Islet of Langerhans (tissue), 1 donor: ENCODE data around the gene C1orf216.
"Not testable (repeated sequence)": the region's sequence is repeated elsewhere in the genome, so short reads cannot be mapped to it uniquely, and the experiment has no call there.

ENCODE experiments used
- FAIRE-seq: peaks from one replicate; lab custom pipeline; 2011; peaks lifted over from hg19 to GRCh38; lab: Jason Lieb, UNC

Gene C1orf216

DNA sequence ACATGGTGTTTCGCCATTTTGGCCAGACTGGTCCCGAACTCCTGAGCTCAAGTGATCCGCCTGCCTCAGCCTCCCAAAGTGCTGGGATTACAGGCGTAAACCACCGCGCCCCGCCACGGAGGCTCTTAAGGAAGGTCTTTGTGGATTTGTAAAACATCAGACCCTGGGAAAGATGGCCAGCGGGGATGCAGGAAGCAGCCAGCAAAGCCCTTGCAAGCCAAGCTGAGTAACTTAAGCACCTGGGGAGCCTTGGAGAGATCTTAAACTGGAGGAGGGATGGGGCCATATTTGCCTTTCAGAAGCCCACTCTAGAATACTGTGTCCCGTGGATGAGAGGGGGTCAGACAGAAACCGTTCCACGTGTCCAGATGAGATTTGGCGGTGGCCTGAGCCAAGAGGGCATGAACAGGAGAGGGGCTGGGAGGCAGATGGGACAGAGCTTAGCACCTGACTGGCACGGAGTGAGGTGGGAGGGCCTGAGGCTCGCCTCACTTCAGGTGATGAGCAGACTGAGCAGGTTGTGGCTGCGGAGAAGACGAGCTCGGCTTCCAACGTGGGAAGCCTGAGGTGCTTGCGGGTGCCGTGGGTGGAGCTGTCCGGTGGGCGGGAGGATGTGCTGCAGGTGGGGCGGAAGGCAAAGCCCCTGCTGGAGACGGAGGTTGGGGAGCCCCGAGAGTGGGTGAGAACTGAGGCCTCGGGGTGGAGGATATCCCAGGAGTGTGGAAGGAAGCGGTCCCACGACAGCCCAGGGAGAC is 11.7 kb downstream of the C1orf216 start:
- FAIRE-seq: no peak

DNA sequence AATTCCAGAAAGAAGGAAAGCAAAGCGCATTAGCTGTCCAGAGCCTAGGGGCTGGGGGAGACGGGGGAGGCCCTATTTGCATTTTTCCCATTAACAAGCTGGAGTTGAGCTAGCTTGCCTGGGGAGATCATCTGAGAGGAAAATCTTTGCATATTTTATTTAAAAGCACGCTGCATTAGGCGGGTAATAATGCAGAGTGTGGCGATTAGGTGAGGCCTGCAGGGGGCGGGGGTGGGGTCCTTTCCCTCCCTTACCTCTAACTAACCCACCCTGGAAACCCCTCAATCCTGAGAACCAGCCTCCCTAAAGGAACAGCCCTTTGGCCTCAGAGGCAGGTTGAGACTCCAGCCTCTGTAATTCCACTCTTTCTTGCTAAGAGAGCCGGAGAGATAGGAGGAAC is 16.2 kb downstream of the C1orf216 start:
- FAIRE-seq: no peak

DNA sequence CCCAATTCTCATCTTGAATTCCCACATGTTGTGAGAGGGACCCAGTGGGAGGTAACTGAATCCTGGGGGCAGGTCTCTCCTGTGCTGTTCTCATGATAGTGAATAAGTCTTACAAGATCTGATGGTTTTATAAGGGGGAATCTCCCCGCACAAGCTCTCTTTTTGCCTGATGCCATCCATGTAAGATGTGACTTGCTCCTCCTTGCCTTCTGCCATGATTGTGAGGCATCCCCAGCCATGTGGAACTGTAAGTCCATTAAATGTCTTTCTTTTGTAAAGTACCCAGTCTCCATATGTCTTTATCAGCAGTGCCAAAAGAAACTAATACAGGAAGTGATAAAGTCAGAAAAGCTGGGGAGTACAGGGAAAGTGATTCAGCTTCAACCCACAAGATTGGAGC is 19.5 kb downstream of the C1orf216 start:
- FAIRE-seq: not testable (repeated sequence)

DNA sequence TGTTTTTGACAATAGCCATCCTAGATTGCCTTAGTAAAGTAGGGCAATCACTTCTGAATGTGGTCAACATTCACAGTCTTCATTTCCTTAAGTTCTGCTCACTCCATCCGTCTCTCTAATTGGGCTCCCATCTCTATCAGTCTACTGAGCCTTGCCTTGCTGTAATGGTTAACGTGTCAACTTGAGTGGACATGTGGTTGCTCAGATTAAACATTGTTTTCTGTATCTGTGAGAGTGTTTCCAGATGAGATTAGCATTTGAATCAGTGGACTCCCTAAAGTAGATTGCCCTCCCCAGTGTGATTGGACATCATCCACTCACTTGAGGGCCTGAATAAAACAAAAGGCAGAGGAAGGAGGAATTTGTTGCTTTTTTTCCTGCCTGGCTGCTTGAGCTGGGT is 26.4 kb downstream of the C1orf216 start:
- FAIRE-seq: no peak

DNA sequence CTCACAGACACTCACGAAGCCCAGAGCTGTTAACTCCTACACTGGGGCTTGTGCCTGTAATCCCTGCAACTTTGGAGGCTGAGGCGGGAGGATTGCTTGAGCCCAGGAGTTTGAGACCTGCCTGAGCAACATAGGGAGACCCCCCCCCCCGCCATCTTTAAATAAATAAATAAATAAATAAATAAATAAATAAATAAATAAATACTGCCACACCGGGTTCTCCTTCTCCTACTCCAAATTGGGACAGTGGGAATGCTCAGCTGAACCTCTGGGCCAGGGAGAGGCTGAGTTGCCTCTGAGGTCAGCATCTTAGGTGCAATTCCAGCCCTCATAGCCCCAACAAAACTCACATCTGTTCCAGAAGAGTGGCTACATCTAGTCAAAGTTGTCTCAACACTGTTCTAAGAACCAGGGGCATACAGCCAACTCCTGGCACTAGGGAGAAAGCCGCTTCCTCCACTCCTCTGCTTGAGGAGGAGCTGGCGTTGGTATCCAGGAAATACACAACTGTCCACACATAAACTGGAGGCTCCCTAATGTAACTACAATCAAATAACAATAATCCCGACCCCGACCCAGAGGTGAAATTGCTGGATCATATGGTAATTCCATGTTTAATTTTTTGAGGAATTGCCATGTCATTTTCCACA is 27.0 kb downstream of the C1orf216 start:
- FAIRE-seq: no peak

DNA sequence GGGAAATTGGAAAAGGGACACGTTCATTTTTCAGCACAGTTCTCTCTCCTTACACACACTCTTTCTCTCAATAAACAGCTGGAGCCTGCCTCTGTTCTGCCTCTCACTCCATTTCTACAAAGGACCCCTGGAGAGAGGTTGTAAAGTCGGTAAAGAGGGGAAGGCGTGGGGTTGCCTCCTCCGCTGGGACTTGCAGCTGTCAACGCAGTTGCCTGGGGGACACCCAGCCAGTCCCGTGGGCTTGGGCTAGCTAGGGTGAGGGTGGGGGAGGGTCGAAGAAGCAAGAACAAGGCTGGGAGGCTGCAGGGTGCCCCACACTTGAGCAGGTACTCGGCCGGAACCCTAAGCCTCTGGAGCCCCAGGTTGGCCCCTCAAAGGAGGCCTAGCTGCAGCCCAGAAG is 27.6 kb downstream of the C1orf216 start:
- FAIRE-seq: no peak

DNA sequence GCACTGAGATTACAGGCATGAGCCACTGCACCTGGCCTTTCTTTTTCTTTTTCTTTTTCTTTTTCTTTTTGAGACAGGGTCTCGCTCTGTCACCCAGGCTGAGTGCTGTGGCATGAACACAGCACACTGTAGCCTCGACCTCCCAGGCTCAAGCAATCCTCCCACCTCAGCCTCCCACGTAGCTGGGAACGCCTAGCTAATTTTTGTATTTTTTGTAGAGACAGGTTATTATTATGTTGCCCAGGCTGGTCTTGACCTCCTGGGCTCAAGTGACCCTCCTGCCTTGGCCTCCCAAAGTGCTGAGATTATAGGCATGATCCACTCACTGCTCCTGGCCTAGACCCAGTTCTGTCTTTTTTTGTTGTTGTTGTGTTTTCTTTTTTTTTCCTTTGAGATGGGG is 28.6 kb downstream of the C1orf216 start:
- not testable (repeated sequence) for FAIRE-seq

DNA sequence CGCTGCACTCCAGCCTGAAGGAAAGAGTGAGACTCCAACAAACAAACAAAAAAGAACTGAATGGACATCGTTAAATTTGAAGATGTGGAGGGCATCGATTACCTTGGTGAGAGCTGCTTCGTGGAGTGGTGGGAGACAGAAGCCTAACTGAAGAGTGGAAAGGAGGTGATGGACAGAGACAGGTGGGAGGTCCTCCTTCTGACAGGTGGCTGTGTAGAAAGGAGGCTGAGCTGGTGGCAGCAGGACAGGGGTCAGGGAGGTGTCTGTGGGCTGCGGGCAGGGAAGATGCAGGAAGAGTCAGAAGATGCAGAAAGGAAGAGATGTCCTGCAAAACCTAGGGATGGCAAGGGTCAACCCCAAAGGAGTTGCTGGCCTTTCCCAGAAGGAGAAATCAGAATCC is 30.5 kb downstream of the C1orf216 start:
- FAIRE-seq: no peak

DNA sequence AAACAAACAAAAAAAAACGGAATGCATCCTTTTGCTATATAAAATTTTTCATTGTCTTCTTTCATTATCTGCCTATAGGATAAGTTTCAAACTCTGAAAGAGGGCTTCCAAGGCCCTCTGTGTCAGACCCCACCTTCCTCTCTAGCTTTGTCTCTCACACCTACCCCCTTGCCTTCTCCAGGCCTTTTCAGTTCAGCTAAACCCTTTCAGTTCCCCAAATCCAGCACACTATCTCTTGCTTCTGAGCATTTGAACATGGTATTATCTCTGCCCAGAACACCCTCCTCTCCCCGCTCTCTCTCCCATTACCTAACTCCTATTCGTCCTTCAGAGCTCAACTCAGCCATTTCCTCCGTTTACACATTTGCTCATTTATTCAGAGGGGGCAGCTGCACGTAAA is 35.7 kb downstream of the C1orf216 start:
- FAIRE-seq: no peak

DNA sequence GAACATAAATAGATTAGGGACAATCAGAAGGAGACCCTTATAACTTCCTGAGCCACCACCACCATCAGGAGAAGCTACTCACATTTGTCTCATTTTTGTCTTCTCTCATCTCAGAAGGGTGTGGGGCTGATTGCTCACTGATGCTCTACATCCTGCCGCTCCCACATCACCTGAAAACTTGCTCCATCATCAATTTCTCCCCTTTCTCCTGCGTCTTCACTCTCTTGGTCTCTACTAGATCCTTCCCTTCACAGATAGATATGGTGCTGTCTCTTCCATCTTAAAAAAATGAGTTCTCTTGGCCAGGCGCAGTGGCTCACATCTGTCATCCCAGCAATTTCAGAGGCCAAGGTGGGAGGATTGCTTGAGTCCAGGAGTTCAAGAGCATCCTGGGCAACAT is 38.4 kb downstream of the C1orf216 start:
- no peak for FAIRE-seq

DNA sequence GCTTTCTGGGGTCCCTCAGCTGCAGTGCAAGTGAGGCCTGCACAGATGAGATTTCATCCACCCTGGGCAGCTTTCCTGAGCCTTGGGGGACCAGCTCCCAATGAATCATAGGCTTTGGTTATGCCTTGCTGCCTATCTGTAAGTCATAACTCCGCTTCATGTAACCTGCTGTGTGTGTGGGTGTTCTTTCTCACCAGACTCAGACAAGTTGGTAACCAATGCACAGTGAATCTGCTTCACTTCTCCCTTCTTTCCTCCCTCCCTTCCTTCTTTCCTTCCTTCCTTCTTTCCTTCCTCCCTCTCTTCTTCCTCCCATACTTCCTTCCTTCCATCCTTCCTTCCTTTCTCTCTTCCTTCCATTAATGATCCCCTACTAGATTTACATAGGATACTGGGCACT is 42.9 kb downstream of the C1orf216 start:
- FAIRE-seq: no peak

DNA sequence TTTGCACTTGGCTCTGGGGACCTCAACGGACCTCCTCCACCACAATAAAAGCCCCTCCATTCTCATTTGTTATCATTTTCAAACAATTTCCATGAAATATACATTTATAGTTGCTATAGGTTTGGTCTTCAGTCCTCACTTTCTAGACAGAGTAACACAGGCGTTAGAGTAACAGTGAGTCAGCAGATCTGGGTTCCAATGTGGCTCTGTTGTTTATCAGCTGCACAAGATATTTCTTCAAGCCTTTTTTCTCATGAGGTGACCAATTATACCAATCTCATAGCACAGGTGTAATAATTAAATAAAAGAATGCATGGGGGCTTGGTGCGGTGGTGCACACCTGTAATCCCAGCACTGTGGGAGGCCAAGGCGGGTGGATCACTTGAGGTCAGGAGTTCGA is 44.6 kb downstream of the C1orf216 start:
- FAIRE-seq: no peak

DNA sequence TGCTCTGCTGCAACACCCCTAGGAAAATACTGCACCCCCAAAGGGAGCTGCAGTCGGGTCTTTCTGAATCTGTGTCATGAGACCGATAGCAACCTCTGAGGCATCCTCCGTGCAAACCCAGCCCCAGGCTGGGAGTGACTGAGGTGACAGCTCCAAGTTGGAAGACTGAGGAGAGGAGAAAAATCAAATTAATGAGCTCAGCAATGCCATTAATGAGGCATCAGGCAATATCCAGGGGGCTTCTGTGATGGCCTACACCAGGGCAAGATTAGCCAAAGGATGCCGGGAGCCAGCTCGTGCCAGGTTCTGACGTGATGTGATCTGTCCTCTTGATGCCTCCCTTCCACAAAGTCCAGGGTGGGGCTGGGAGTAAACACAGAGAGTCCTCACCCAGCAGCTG is 46.6 kb downstream of the C1orf216 start:
- FAIRE-seq: no peak

DNA sequence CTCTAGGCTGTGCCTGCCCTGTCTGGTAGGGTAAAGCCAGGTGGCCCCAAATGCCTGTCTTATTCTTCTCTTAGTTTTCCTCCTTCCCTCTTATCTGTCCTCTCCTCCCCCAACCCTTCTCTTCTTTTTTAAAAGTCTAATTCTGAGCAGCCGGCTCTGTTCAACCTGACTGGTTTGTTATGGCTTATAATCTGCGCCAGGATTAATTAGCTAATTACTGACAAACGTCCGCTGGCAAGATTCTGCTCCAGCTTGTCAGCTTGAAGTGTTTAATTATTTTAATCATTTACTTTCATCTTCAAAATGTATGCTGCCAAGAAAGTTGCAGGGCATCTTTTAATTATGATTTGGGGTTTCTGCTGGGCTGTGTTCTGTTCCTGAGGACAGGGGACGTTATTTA is 50.2 kb downstream of the C1orf216 start:
- no peak for FAIRE-seq

DNA sequence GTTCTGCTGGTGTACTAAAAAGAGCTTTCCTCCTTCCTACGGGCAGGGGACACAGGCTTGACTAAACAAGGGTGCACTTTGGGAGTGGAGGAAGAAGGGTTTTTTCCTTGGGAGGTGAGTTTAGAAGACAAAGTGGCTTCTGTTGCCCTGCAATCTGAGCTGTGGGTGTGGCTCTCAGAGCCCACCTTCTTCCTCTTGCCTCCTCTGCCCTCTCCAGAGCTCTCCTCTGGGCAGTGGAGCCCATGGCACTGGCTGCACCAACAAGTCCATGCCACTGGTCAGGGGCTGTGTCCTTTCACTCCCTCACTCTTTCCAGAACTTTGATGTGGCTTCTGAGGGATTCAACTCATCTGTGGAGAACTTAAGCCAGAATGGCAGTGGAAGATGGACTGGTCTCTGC is 51.8 kb downstream of the C1orf216 start:
- no peak for FAIRE-seq

DNA sequence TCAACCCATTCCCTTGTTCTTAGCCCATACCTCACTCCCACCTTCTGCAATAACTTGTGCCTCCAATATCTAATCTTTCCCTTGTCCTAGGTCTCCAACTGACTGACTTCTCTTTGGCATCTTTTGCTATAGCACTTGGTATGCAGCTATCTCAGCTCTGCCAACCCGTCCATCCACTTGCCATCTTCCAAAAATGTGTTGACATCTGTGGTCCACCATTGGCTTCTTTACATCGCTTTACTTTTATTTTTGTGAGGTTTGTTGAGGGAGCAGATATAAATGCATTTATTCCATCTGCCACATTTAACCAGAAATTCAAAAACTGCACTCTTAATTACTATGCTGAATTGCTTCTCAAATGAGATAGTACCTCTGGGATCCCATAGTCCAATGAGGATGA is 52.5 kb downstream of the C1orf216 start:
- no peak for FAIRE-seq
